GM18505 (cell line): ENCODE data around the gene C2CD4A.

Experiments used
- ATAC-seq: cut with Tn5 transposase; IDR thresholded peaks from one replicate; pipeline ENCODE4 v1.9.1; 2021; ENCODE audit not compliant: unreplicated experiment
- POLR2A ChIP-seq: IDR thresholded peaks from 4 replicates; pipeline ENCODE4 v1.6.1; 2011; ENCODE audit warnings: borderline replicate concordance; ENCODE audit not compliant: insufficient read depth, insufficient read length; ENCODE audit errors: extremely low read depth

C2CD4A gene

GRCh38 chr15:62068071-62068809, 1.5 kb downstream of the C2CD4A start:
- TF ChIP-seq POLR2A = no peak
- no peak for ATAC-seq

DNA sequence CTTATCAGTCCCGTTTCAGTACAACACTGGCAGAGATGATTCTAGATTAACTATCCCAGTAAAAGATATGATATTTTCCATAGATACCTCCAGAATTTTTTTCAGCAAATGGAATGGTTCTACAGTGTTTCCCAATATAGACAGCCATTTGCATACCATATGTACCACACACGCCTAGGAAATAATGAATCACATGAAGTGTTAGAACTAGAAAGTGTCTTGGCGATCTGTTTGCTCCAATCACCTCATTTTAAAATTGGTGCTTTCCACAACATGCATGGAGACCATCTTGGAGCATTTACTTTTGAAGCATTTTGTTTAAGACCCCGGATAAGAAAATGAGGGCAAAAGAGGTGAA, 2.0 kb downstream of the C2CD4A start:
- TF ChIP-seq POLR2A = no peak
- no peak for ATAC-seq

DNA sequence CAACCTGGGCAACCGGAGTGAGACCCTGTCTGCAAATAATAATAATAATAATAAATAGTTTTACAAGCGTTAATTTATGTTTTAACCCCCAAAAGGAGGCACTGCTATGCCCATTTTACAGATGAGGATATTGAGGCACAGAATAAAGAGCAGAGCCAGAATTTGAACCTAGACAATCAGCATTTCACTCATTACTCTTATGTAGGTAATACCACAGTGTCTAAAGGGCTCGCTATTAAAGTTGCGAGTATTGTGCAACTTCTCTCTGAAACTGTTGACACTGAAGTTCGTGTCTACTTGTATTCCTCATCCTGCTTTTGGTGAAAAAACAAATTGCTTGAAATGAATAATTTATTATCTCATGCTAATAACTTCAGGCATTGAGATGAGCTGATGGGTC, 2.8 kb downstream of the C2CD4A start:
- no peak for ATAC-seq
- TF ChIP-seq POLR2A = no peak

DNA sequence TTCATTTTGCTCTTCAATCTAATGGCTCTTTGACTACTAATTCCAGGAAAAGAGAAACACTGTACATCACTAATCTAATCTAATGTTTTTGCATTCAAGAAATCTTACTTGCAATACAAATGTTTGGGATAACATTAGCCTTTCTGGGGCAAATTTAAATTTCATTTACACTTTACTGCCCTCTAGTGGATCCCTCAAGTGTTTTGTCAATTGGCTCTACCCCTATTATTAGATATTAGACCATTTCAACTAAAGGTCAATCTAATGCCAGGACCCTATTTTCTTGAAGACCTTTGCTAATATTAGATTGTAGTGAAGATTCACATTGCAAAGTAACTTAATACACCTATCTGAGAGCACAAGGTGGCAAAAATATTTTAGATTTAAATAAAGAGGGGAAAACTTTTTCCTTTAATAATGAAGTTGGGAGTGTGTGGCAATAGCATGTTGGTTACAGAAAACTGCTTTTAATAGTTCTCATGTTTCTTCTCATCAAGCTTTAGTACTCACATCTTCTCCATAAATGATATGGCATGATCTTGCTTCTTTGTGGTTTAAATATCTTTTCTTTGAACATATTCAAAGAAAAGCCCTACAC, 5.0 kb downstream of the C2CD4A start:
- no peak for ATAC-seq
- TF ChIP-seq POLR2A = no peak

- ATAC-seq = no peak
- no peak for TF ChIP-seq POLR2A
Measured at GRCh38 chr15:62075595-62076277, 9.0 kb downstream of the C2CD4A start.

DNA sequence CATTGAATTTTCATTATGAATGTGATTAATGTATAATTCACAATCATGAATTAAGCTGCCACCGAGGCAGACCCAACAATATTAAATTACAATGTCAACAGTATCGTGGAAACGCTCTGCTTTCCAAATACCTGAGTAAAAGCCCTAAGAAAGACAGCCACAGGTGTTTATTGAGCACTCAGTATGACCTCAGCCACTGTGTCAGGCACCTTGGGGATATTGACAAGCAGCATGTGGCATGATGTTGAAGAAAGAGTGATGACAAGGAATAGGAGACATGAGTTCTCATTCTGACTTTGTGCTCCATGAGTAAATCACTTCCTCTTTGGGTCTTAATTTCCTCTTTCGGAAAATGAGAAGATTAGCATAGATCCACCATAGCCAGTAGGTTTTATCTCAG, 12.8 kb downstream of the C2CD4A start:
- ATAC-seq = no peak

GRCh38 chr15:62083194-62084154, 16.7 kb downstream of the C2CD4A start:
- TF ChIP-seq POLR2A = no peak
- no peak for ATAC-seq

More for the DNA sequence above, 12.8 kb downstream of the C2CD4A start:
- TF ChIP-seq POLR2A = no peak

DNA sequence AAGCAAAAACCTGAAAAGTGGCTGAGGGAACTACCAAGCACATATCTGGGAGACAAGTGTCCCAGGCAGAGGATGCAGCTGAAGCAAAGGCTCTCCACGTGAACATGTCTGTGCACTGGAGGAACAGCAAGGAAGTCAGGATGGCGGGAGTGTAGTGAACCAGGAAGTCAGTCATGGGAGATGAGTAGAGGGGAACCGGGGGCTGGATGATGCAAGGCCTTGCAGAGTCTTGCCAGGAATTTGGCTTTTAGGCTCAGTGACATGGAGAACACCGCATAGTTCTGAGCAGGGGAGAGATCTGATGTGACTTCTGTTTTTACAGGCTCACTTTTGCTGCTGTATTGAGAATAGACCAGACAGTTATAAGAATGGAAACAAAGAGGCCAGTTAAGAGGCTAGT, 19.0 kb downstream of the C2CD4A start:
- ATAC-seq = no peak
- TF ChIP-seq POLR2A = no peak

DNA sequence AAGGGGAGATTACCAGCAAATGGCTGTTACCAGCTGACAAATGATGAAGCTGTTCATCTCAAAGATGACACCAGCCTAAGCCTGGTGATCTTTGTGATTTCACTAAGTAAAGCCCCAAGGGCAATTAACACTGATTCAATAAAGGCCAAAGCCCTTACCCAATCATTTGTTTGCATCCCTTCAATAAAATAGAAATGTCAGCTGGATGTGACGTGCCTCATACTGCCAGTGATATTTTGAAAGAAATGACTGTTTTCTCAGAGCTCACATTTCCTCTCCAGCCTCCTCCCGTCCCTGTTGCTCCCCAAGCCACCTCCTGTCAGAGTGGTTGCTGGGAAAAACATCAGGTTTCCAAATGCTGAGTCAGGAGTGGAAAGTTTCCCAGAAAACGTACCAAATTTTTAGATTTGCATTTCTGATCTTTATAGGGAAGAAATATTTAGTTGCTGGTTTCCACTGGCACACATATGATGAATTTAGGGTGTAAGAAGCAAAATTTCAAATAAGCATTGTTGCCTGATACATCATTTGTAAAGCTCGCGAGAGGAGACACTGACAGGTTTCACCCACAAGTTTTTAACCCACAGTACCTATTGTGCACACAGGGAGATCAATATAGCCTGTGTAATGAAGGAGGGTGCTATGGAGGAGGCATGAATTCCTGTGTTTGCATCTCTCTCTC, 21.0 kb downstream of the C2CD4A start:
- TF ChIP-seq POLR2A = no peak
- ATAC-seq = no peak

DNA sequence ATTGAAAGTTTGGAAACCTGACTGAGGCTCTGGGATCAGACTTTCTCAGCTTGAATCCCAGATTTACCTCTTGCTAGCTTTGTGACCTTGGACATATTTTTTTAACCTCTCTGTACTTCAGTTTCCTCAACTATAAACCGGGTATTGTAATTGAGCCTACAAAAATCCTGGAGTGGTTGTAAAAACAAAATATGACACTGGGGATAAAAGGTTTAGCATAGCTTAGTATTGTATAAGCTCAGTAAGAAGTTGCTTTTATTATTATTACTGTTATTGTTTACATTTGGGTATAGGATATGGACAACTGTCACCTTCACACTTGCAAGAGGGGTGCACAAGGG, 21.5 kb downstream of the C2CD4A start:
- no peak for TF ChIP-seq POLR2A
- no peak for ATAC-seq

- ATAC-seq = no peak
- no peak for TF ChIP-seq POLR2A
Measured at GRCh38 chr15:62089616-62090015, 22.8 kb downstream of the C2CD4A start.

GRCh38 chr15:62090988-62091387, 24.2 kb downstream of the C2CD4A start:
- ATAC-seq = no peak
- no peak for TF ChIP-seq POLR2A

GRCh38 chr15:62093809-62094208, 27.0 kb downstream of the C2CD4A start:
- ATAC-seq = no peak
- no peak for TF ChIP-seq POLR2A
